GM12878 (cell line): Measurements from ENCODE around the gene MFN1. TPM values are rescaled to one million over a fixed set of nuclear protein-coding genes. Genes with fewer than 3 reads are reported as not detected.

Experiments
- ATAC-seq: fragments of 200-7000 bp; cut with Tn5 transposase; 3 replicates; pipeline ENCODE4 v1.9.1; 2020; ENCODE audit warnings: mild to moderate bottlenecking, moderate library complexity
- BruUV-seq: library from RNA; stranded (reverse); fragments of 400-500 nt; replicated peaks from 2 replicates; lab custom pipeline; 2021; lab: Mats Ljungman, UMichigan
- CTCF ChIA-PET: fragments of 300-600 bp; sonication (Branson Sonifier 250); formaldehyde crosslinking; extraction: SDS; loops from one replicate; lab custom pipeline; 2021; ENCODE audit warnings: inconsistent platforms; lab: Yijun Ruan, JAX
- POLR2A ChIA-PET: fragments of 350-600 bp; formaldehyde crosslinking; extraction: SDS; loops from one replicate; lab custom pipeline; 2021; ENCODE audit warnings: inconsistent platforms; lab: Charles Lee
- RAD21 ChIA-PET: fragments of 300-600 bp; sonication (Branson Sonifier 250); formaldehyde crosslinking; loops from one replicate; lab custom pipeline; 2023; ENCODE audit warnings: antibody characterized with exemption; ENCODE audit not compliant: unreplicated experiment; lab: Charles Lee
- SMC1A ChIA-PET: fragments of 300-600 bp; sonication (Branson Sonifier 250); formaldehyde crosslinking; loops from one replicate; lab custom pipeline; 2023; ENCODE audit not compliant: unreplicated experiment, uncharacterized antibody; lab: Charles Lee
- DNase-seq: peaks from one replicate; pipeline ENCODE4 v3.0.0-alpha.2; 2011; ENCODE audit warnings: low read depth, low spot score
- FAIRE-seq: peaks from 3 replicates; lab custom pipeline; 2011; peaks lifted over from hg19 to GRCh38; lab: Jason Lieb, UNC
- H2AFZ ChIP-seq: 2 replicates; pipeline ENCODE4 v1.6.0; 2011; ENCODE audit warnings: low read depth, low read length, control low read depth; ENCODE audit not compliant: control insufficient read depth
- H3K27ac ChIP-seq: 2 replicates; pipeline ENCODE4 v1.5.1; 2011; ENCODE audit warnings: control low read depth; ENCODE audit not compliant: control insufficient read depth, insufficient read depth
- H3K27me3 ChIP-seq, 2 experiments: replicated peaks in 1 of 2; 2 replicates each; pipeline versions ENCODE4 v1.6.0 to v1.6.1; 2011; ENCODE audit warnings: low read length in 1 of 2; ENCODE audit not compliant: control insufficient read depth in 2 of 2, insufficient read depth in 2 of 2
- H3K36me3 ChIP-seq, 2 experiments: 2 replicates each; pipeline ENCODE4 v1.5.1; 2011; ENCODE audit warnings: low read length in 1 of 2; ENCODE audit not compliant: control insufficient read depth in 2 of 2, insufficient read depth in 2 of 2
- H3K4me1 ChIP-seq: 2 replicates; pipeline ENCODE4 v1.6.1; 2011; ENCODE audit warnings: mild to moderate bottlenecking, low read length, moderate library complexity, mixed read lengths; ENCODE audit not compliant: control insufficient read depth, insufficient read depth
- H3K4me2 ChIP-seq: 2 replicates; pipeline ENCODE4 v1.6.0; 2011; ENCODE audit warnings: control low read depth; ENCODE audit not compliant: control insufficient read depth, insufficient read depth
- H3K4me3 ChIP-seq: fragments of 200-600 bp; sonication (generic); 2 replicates; pipeline ENCODE4 v1.5.1; 2016
- H3K79me2 ChIP-seq: 2 replicates; pipeline ENCODE4 v1.6.0; 2011; ENCODE audit warnings: low read length; ENCODE audit not compliant: control insufficient read depth, insufficient read depth
- H3K9ac ChIP-seq: 2 replicates; pipeline ENCODE4 v1.8.0; 2011; ENCODE audit warnings: low read length, control low read depth, mixed read lengths; ENCODE audit not compliant: control insufficient read depth, insufficient read depth
- H3K9me3 ChIP-seq: replicated peaks from 3 replicates; pipeline ENCODE4 v1.5.1; 2011; ENCODE audit warnings: mild to moderate bottlenecking, low read length; ENCODE audit not compliant: control insufficient read depth, insufficient read depth
- H4K20me1 ChIP-seq: 2 replicates; pipeline ENCODE4 v1.6.0; 2011; ENCODE audit not compliant: control insufficient read depth, insufficient read depth
- CREB1 ChIP-seq: IDR thresholded peaks from 2 replicates; pipeline ENCODE4 v1.6.1; 2012; ENCODE audit warnings: low read depth, mild to moderate bottlenecking, inconsistent platforms
- FOXM1 ChIP-seq: IDR thresholded peaks from 2 replicates; pipeline ENCODE4 v1.6.1; 2012; ENCODE audit warnings: low read depth, mild to moderate bottlenecking, inconsistent platforms, low read length, moderate library complexity
- NFIC ChIP-seq: IDR thresholded peaks from 2 replicates; pipeline ENCODE4 v1.6.1; 2012; ENCODE audit warnings: low read depth, mild to moderate bottlenecking, inconsistent platforms, low read length, moderate library complexity
- STAT1 ChIP-seq: fragments of 450-650 bp; conservative IDR thresholded peaks from 2 replicates; pipeline ENCODE4 v1.6.1; 2014; ENCODE audit warnings: antibody characterized with exemption, mild to moderate bottlenecking
- ZNF384 ChIP-seq: IDR thresholded peaks from 2 replicates; pipeline ENCODE4 v1.6.1; 2012; ENCODE audit warnings: low read depth, mild to moderate bottlenecking, low read length, improper control_type of control experiment, borderline replicate concordance
- ZSCAN29 ChIP-seq: fragments of 450-650 bp; IDR thresholded peaks from 2 replicates; pipeline ENCODE4 v1.6.1; 2017; ENCODE audit warnings: mild to moderate bottlenecking, moderate library complexity
- WGBS: methylation state at CpG from one replicate; pipeline ENCODE4 v1.1.6; 2016; ENCODE audit warnings: low lambda C conversion rate; ENCODE audit not compliant: insufficient replicate concordance, insufficient coverage; ENCODE audit errors: missing lambda C conversion rate; 5-methylcytosine and 5-hydroxymethylcytosine counted together
- in situ Hi-C: fragments of 300-500 bp; cut with MboI; formaldehyde crosslinking; loops from 9 replicates; pipeline ENCODE4 v1.14.3; 2018; ENCODE audit warnings: mixed read lengths
- intact Hi-C: fragments of 100-400 bp; cut with micrococcal nuclease; formaldehyde crosslinking; loops from one replicate; pipeline ENCODE4 v1.14.2; 2022; ENCODE audit not compliant: unreplicated experiment
- polyA plus RNA-seq, 11 experiments: library from polyadenylated mRNA; depleted of rRNA in 4 of 11; unstranded in 6 of 11; stranded (reverse) in 5 of 11; fragments of >200 nt; fragmentation: Nextera tagmentation in 4 of 11; fragmentation: Illumina TruSeq in 1 of 11; extraction: Ambion mirVana in 4 of 11; extraction: Trizol in 1 of 11; gene quantifications; 1 replicate in 1 of 11; 2 replicates in 10 of 11; pipeline versions ENCODE4 v1.2.1 to v1.2.3, GENCODE V29; 2011 to 2016; ENCODE audit warnings: inconsistent platforms in 2 of 11, missing spikeins in 2 of 11, low read depth in 1 of 11
- total RNA-seq, 4 experiments: library from RNA; depleted of rRNA in 3 of 4; stranded (reverse); fragments of >200 nt in 3 of 4; fragmentation: Illumina TruSeq in 1 of 4; extraction: Trizol in 1 of 4; gene quantifications; 2 replicates each; pipeline versions ENCODE4 v1.2.1 to v1.2.3, GENCODE V29; 2013 to 2021
- TF ChIP-seq, protein P1 (sequence below): fragments of 450-650 bp; IDR thresholded peaks from 2 replicates; pipeline ENCODE4 v1.6.1; 2017; ENCODE audit warnings: low read depth, mild to moderate bottlenecking, moderate library complexity
- TF ChIP-seq, protein P2 (sequence below): fragments of 450-650 bp; formaldehyde crosslinking; IDR thresholded peaks from 2 replicates; pipeline ENCODE4 v1.5.0; 2022; ENCODE audit warnings: mild to moderate bottlenecking, missing genetic modification characterization

The MFN1 gene
- total and polyA plus RNA-seq, 10 of the 15 experiments (the other 5 are each of a cell fraction or from before 2014, with no cell fraction given), result 14.4 to 120 (median 39.8) TPM

- TF ChIP-seq CREB1, result peak; percentile 20; the same call in 1 of the 2 replicates
- TF ChIP-seq STAT1, result no peak
- TF ChIP-seq FOXM1, result 0 out of 2 replicates have a peak, but pooled peaks have one; percentile 46
- peak; percentile 37; the same call in 1 of the 2 replicates for TF ChIP-seq ZNF384
- TF ChIP-seq, protein P1, sequence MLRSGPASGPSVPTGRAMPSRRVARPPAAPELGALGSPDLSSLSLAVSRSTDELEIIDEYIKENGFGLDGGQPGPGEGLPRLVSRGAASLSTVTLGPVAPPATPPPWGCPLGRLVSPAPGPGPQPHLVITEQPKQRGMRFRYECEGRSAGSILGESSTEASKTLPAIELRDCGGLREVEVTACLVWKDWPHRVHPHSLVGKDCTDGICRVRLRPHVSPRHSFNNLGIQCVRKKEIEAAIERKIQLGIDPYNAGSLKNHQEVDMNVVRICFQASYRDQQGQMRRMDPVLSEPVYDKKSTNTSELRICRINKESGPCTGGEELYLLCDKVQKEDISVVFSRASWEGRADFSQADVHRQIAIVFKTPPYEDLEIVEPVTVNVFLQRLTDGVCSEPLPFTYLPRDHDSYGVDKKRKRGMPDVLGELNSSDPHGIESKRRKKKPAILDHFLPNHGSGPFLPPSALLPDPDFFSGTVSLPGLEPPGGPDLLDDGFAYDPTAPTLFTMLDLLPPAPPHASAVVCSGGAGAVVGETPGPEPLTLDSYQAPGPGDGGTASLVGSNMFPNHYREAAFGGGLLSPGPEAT, result peak; percentile 70
Observed at GRCh38 chr3:179432021-179432420, 84.5 kb downstream of the MFN1 start (continued).

GRCh38 chr3:179432451-179432850 is 84.9 kb downstream of the MFN1 start:
- in situ Hi-C loops, result no loop called here
- H2AFZ ChIP-seq, result no peak overlapping the region

More at GRCh38 chr3:179432451-179432850, 84.9 kb downstream of the MFN1 start:
- ChIA-PET SMC1A (interaction anchor here (1.3 kb wide), 1 partner anchor 79 kb away, joined by 4 read pairs; no protein-coding TSS in a partner anchor), RAD21 (no interaction called here), POLR2A (no interaction called here), CTCF (no interaction called here)
- no peak for TF ChIP-seq ZSCAN29
- TF ChIP-seq NFIC, result peak; percentile 9; the same call in 1 of the 2 replicates
- TF ChIP-seq, protein P1, result 0 out of 2 replicates have a peak, but pooled peaks have one; percentile 8
- TF ChIP-seq, protein P2, sequence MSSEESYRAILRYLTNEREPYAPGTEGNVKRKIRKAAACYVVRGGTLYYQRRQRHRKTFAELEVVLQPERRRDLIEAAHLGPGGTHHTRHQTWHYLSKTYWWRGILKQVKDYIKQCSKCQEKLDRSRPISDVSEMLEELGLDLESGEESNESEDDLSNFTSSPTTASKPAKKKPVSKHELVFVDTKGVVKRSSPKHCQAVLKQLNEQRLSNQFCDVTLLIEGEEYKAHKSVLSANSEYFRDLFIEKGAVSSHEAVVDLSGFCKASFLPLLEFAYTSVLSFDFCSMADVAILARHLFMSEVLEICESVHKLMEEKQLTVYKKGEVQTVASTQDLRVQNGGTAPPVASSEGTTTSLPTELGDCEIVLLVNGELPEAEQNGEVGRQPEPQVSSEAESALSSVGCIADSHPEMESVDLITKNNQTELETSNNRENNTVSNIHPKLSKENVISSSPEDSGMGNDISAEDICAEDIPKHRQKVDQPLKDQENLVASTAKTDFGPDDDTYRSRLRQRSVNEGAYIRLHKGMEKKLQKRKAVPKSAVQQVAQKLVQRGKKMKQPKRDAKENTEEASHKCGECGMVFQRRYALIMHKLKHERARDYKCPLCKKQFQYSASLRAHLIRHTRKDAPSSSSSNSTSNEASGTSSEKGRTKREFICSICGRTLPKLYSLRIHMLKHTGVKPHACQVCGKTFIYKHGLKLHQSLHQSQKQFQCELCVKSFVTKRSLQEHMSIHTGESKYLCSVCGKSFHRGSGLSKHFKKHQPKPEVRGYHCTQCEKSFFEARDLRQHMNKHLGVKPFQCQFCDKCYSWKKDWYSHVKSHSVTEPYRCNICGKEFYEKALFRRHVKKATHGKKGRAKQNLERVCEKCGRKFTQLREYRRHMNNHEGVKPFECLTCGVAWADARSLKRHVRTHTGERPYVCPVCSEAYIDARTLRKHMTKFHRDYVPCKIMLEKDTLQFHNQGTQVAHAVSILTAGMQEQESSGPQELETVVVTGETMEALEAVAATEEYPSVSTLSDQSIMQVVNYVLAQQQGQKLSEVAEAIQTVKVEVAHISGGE (CRISPR knock-in tag), result no peak
- Histone ChIP-seq H3K9me3 (no peaks in the 10 kb centered on the region), H3K79me2 (no peaks in the 10 kb centered on the region), H3K27me3 (no peaks in the 10 kb centered on the region), H3K4me2 (peak overlapping the region; percentile 76; the same call in 1 of the 2 replicates), H3K27ac (no peak overlapping the region; the same call in 1 of the 2 replicates), H4K20me1 (no peaks in the 10 kb centered on the region), H3K4me1 (peaks cover 14% of the 10 kb centered on the region), H3K4me3 (no peak overlapping the region), H3K36me3 (no peaks in the 10 kb centered on the region), H3K9ac (no peak overlapping the region)
- DNase-seq (no peak), FAIRE-seq (peak; percentile 23), ATAC-seq (no peak)
- WGBS, result 100% methylated on average over 1 of the region's 1 CpG
- intact Hi-C loops, result no loop called here
- no TSS peak for BruUV-seq
